GM13977 (cell line): ENCODE data around the gene NECAB2.

Source experiments
- DNase-seq: peaks from one replicate; pipeline ENCODE4 v3.0.0; 2012; ENCODE audit warnings: low spot score
- in situ Hi-C: fragments of 300-500 bp; cut with MboI; formaldehyde crosslinking; loops from one replicate; pipeline ENCODE4 v1.12.0; 2022; ENCODE audit warnings: low sequenced_read_pairs, low pct_unique_long_range_greater_than_20kb, mixed read lengths, inconsistent platforms; ENCODE audit not compliant: unreplicated experiment
- TF ChIP-seq, protein P1 (sequence below): IDR thresholded peaks from 2 replicates; pipeline ENCODE4 v1.5.1; 2012; ENCODE audit warnings: mild to moderate bottlenecking, control low read depth; ENCODE audit not compliant: insufficient read depth; ENCODE audit errors: extremely low read depth, missing control alignments

Gene NECAB2

GRCh38 chr16:84034516-84034915, 66.5 kb downstream of the NECAB2 start:
- TF ChIP-seq, protein P1, sequence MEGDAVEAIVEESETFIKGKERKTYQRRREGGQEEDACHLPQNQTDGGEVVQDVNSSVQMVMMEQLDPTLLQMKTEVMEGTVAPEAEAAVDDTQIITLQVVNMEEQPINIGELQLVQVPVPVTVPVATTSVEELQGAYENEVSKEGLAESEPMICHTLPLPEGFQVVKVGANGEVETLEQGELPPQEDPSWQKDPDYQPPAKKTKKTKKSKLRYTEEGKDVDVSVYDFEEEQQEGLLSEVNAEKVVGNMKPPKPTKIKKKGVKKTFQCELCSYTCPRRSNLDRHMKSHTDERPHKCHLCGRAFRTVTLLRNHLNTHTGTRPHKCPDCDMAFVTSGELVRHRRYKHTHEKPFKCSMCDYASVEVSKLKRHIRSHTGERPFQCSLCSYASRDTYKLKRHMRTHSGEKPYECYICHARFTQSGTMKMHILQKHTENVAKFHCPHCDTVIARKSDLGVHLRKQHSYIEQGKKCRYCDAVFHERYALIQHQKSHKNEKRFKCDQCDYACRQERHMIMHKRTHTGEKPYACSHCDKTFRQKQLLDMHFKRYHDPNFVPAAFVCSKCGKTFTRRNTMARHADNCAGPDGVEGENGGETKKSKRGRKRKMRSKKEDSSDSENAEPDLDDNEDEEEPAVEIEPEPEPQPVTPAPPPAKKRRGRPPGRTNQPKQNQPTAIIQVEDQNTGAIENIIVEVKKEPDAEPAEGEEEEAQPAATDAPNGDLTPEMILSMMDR, result no peak
- DNase-seq, result no peak
- in situ Hi-C loops, result no loop called here

GRCh38 chr16:84036131-84036530, 68.1 kb downstream of the NECAB2 start:
- no peak for DNase-seq
- TF ChIP-seq, protein P1, result no peak
- in situ Hi-C loops, result no loop called here

GRCh38 chr16:84036982-84037425, 69.0 kb downstream of the NECAB2 start:
- TF ChIP-seq, protein P1, result no peak

GRCh38 chr16:84038469-84038868, 70.4 kb downstream of the NECAB2 start:
- in situ Hi-C loops, result no loop called here
- no peak for DNase-seq
- TF ChIP-seq, protein P1, result no peak

More at GRCh38 chr16:84036982-84037425, 69.0 kb downstream of the NECAB2 start:
- DNase-seq, result no peak
- in situ Hi-C loops, result no loop called here

GRCh38 chr16:84039696-84040095, 71.7 kb downstream of the NECAB2 start:
- DNase-seq, result no peak
- TF ChIP-seq, protein P1, result no peak
- in situ Hi-C loops, result no loop called here

DNA sequence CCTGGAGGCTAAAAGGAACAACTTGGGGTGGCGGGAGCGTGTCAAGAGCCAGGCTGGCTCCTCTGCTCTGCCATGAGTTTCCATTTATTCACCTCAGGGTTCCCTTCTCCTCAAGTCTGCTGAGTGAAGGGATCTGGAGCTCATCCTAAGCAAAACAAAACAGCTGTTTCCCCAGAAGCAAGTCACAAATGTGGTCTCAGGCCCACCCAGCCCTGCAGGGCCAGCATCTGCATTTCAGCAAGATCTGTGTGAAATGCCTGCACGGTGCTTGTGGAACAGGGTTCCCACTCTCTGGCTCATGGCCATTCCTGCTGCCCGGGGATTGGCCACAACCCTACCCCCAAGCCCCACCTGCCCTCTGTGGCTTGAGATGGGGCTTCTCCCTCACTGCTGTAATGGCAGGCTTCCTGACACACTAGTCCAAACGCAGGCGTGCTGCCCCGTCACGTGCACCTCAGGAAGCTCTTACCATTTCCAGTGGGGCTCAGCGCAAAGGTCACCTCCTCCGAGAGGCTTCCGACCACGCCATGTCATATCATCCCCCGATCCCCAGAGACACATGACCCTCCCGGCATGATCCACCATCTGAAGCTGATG, 72.3 kb downstream of the NECAB2 start:
- in situ Hi-C loops, result no loop called here
- DNase-seq, result no peak
- TF ChIP-seq, protein P1, result no peak
